ENCODE measurements around the gene YAP1.

The YAP1 gene

GRCh38 chr11:102109896-102110760, at the start of gene YAP1:
Gene YAP1 (plus strand): TSS chr11:102110447. CDS start chr11:102110849, 402 bp downstream.
- peaks cover 7% of the 10 kb centered on the region; the same call in 1 of the 2 replicates for H3K4me1 ChIP-seq (ENCODE audit: control insufficient read depth, insufficient read depth, low read length)
- no peaks in the 10 kb centered on the region for H3K9me3 ChIP-seq (ENCODE audit: control insufficient read depth, insufficient read depth, low read depth, low read length)
- POLR2A ChIA-PET = no interaction called here
- peak within 1 kb of the TSS; percentile 97 for H3K4me3 ChIP-seq (ENCODE audit: low read depth, low read length)
- H3K27ac ChIP-seq (ENCODE audit: extremely low read depth, low read depth, low read length) = peak within 1 kb of the TSS; percentile 92
- H3K36me3 ChIP-seq (ENCODE audit: control insufficient read depth in 2 of 2, insufficient read depth in 1 of 2, low read length in 2 of 2) = no peaks in the 10 kb centered on the region
- CTCF ChIA-PET = interaction anchor here (0.6 kb wide), 1 partner anchor 168 kb away, joined by 7 read pairs; no protein-coding TSS in a partner anchor
- TF ChIP-seq ZSCAN4 (tag by site-specific recombination; IDR thresholded peaks at IDR 0.05) (no peak), GLI4 (tag by site-specific recombination; IDR thresholded peaks at IDR 0.05) (peak; percentile 76; the same call in 1 of the 2 replicates), ZNF114 (tag by site-specific recombination; IDR thresholded peaks at IDR 0.05) (no peak), SCRT2 (tag by site-specific recombination; IDR thresholded peaks at IDR 0.05) (peak; percentile 51), ZNF473 (tag by site-specific recombination; IDR thresholded peaks at IDR 0.05) (no peak), KLF10 (tag by site-specific recombination; IDR thresholded peaks at IDR 0.05) (peak; percentile 84), TSHZ1 (tag by site-specific recombination; IDR thresholded peaks at IDR 0.05; ENCODE audit: borderline replicate concordance) (peak; percentile 55; the same call in 1 of the 2 replicates), ZFHX2 (tag by site-specific recombination; conservative IDR thresholded peaks at IDR 0.05) (peak; percentile 72), ZSCAN23 (tag by site-specific recombination; IDR thresholded peaks at IDR 0.05) (0 out of 2 replicates have a peak, but pooled peaks have one; percentile 50), OSR2 (tag by site-specific recombination; IDR thresholded peaks at IDR 0.05) (no peak), ZBTB21 (tag by site-specific recombination; IDR thresholded peaks at IDR 0.05) (0 out of 2 replicates have a peak, but pooled peaks have one; percentile 16), ZNF335 (tag by site-specific recombination; conservative IDR thresholded peaks at IDR 0.05) (peak; percentile 90), BCL11B (tag by site-specific recombination; IDR thresholded peaks at IDR 0.05; ENCODE audit: low read depth) (peak; percentile 30; the same call in 1 of the 2 replicates), ZNF239 (tag by site-specific recombination; IDR thresholded peaks at IDR 0.05) (0 out of 2 replicates have a peak, but pooled peaks have one; percentile 14), ZNF677 (tag by site-specific recombination; IDR thresholded peaks at IDR 0.05) (peak; percentile 39; the same call in 1 of the 2 replicates), ZBTB7A (tag by site-specific recombination; IDR thresholded peaks at IDR 0.05; ENCODE audit: low read depth) (peak; percentile 61; the same call in 1 of the 2 replicates), GFI1B (tag by site-specific recombination; IDR thresholded peaks at IDR 0.05) (no peak), EGR2 (tag by site-specific recombination; IDR thresholded peaks at IDR 0.05; ENCODE audit: low read depth) (0 out of 2 replicates have a peak, but pooled peaks have one; percentile 22), ZNF580 (tag by site-specific recombination; IDR thresholded peaks at IDR 0.05) (0 out of 2 replicates have a peak, but pooled peaks have one; percentile 33), ZNF529 (tag by site-specific recombination; IDR thresholded peaks at IDR 0.05; ENCODE audit: insufficient replicate concordance) (peak; percentile 67), ZNF366 (tag by site-specific recombination; conservative IDR thresholded peaks at IDR 0.05) (peak; percentile 86), ZNF121 (tag by site-specific recombination; IDR thresholded peaks at IDR 0.05) (peak; percentile 34; the same call in 1 of the 2 replicates), ZNF621 (tag by site-specific recombination; IDR thresholded peaks at IDR 0.05) (no peak), FEZF1 (tag by site-specific recombination; IDR thresholded peaks at IDR 0.05) (peak; percentile 30; the same call in 1 of the 2 replicates), ZNF561 (tag by site-specific recombination; IDR thresholded peaks at IDR 0.05; ENCODE audit: borderline replicate concordance) (peak; percentile 98), ZXDB (tag by site-specific recombination; IDR thresholded peaks at IDR 0.05) (peak; percentile 87), ZNF394 (tag by site-specific recombination; IDR thresholded peaks at IDR 0.05; ENCODE audit: borderline replicate concordance) (peak; percentile 80; the same call in 1 of the 2 replicates), ZNF23 (tag by site-specific recombination; IDR thresholded peaks at IDR 0.05; ENCODE audit: borderline replicate concordance) (peak; percentile 67; the same call in 1 of the 2 replicates), ZNF423 (tag by site-specific recombination; IDR thresholded peaks at IDR 0.05) (peak; percentile 40; the same call in 1 of the 2 replicates), ZBTB20 (tag by site-specific recombination; IDR thresholded peaks at IDR 0.05) (peak; percentile 95), ZNF211 (tag by site-specific recombination; IDR thresholded peaks at IDR 0.05; ENCODE audit: low read depth) (no peak), ZNF768 (tag by site-specific recombination; IDR thresholded peaks at IDR 0.05) (peak; percentile 41; the same call in 1 of the 2 replicates), ZNF510 (tag by site-specific recombination; IDR thresholded peaks at IDR 0.05; ENCODE audit: insufficient replicate concordance) (no peak), ZNF501 (tag by site-specific recombination; IDR thresholded peaks at IDR 0.05) (0 out of 2 replicates have a peak, but pooled peaks have one; percentile 74)

Data from HEK293 (cell line).